Measurements from ENCODE around the gene RSAD1.

- TF ChIP-seq POLR2A (IDR thresholded peaks at IDR 0.05) (no peak), POLR2AphosphoS5 (IDR thresholded peaks at IDR 0.05) (no peak)
These were observed 1.6 kb downstream of the RSAD1 start for GRCh38 chr17:50480142-50480764.

Data from suprapubic skin (tissue), 4 donors.